H1 (cell line): Measurements from ENCODE around the gene HABP4. TPM values are rescaled to one million over a fixed set of nuclear protein-coding genes. Genes with fewer than 3 reads are reported as not detected.
A peak's percentile ranks its signal among the peaks of the same experiment; 100 is the strongest.

Experiments used
- CTCF ChIA-PET: fragments of 300-600 bp; sonication (Branson Sonifier 250); formaldehyde crosslinking; loops from one replicate; lab custom pipeline; 2021; ENCODE audit not compliant: partially characterized antibody; lab: Charles Lee
- POLR2A ChIA-PET: fragments of 300-600 bp; sonication (Branson Sonifier 250); formaldehyde crosslinking; loops from one replicate; lab custom pipeline; 2021; ENCODE audit warnings: inconsistent platforms; ENCODE audit not compliant: partially characterized antibody; lab: Charles Lee
- DNase-seq, 2 experiments: peaks; one replicate each; pipeline versions ENCODE4 v3.0.0 to v3.0.0-alpha.2; 2010 to 2022; ENCODE audit warnings: low spot score in 2 of 2, low read depth in 1 of 2, mixed read lengths in 1 of 2
- FAIRE-seq: peaks from 2 replicates; lab custom pipeline; 2011; peaks lifted over from hg19 to GRCh38; lab: Jason Lieb, UNC
- H2AFZ ChIP-seq: 2 replicates; pipeline ENCODE4 v1.8.1; 2012; ENCODE audit warnings: low read length, inconsistent platforms
- H2AK5ac ChIP-seq: 2 replicates; pipeline ENCODE4 v1.6.1; 2013; ENCODE audit warnings: low read depth, low read length
- H2BK120ac ChIP-seq: replicated peaks from 2 replicates; pipeline ENCODE3; 2013; ENCODE audit warnings: low read depth, low read length, inconsistent platforms
- H2BK12ac ChIP-seq: 2 replicates; pipeline ENCODE4 v1.6.1; 2013; ENCODE audit warnings: low read depth, low read length
- H2BK15ac ChIP-seq: 2 replicates; pipeline ENCODE4 v1.6.1; 2013; ENCODE audit warnings: low read length
- H2BK20ac ChIP-seq: 2 replicates; pipeline ENCODE4 v1.6.1; 2013; ENCODE audit warnings: low read length
- H2BK5ac ChIP-seq: 2 replicates; pipeline ENCODE4 v1.6.1; 2013; ENCODE audit warnings: low read depth, low read length
- H3K14ac ChIP-seq: 2 replicates; pipeline ENCODE4 v1.6.1; 2013; ENCODE audit warnings: inconsistent platforms; ENCODE audit not compliant: insufficient read length
- H3K18ac ChIP-seq: 2 replicates; pipeline ENCODE4 v1.6.1; 2013; ENCODE audit warnings: low read length; ENCODE audit errors: extremely low read depth
- H3K23ac ChIP-seq: 2 replicates; pipeline ENCODE4 v1.6.1; 2013; ENCODE audit warnings: inconsistent platforms; ENCODE audit not compliant: insufficient read length
- H3K23me2 ChIP-seq: 2 replicates; pipeline ENCODE4 v1.6.1; 2013; ENCODE audit warnings: low read depth, low read length
- H3K27ac ChIP-seq: 2 replicates; pipeline ENCODE4 v1.6.1; 2011; ENCODE audit warnings: low read depth, low read length, inconsistent platforms
- H3K27me3 ChIP-seq, 4 experiments: replicated peaks in 1 of 4; 1 replicate in 1 of 4; 2 replicates in 3 of 4; pipeline versions ENCODE4 v1.6.1 to v1.8.1; 2011 to 2013; ENCODE audit warnings: low read length in 3 of 4, mild to moderate bottlenecking in 3 of 4, inconsistent platforms in 2 of 4, mixed read lengths in 2 of 4, moderate library complexity in 1 of 4; ENCODE audit not compliant: control insufficient read depth in 3 of 4, insufficient read depth in 3 of 4; ENCODE audit errors: extremely low read depth in 1 of 4
- H3K36me3 ChIP-seq, 4 experiments: 2 replicates each; pipeline versions ENCODE4 v1.6.1 to v1.8.1; 2011 to 2013; ENCODE audit warnings: mild to moderate bottlenecking in 4 of 4, low read length in 3 of 4, moderate library complexity in 2 of 4, control low read depth in 1 of 4, inconsistent platforms in 1 of 4; ENCODE audit not compliant: insufficient read depth in 4 of 4, control insufficient read depth in 2 of 4
- H3K4ac ChIP-seq: replicated peaks from 2 replicates; pipeline ENCODE3; 2013; ENCODE audit warnings: low read length, low read depth, mixed read lengths, inconsistent platforms; ENCODE audit not compliant: insufficient read length
- H3K4me1 ChIP-seq, 4 experiments: replicated peaks in 1 of 4; 1 replicate in 1 of 4; 2 replicates in 3 of 4; pipeline versions ENCODE4 v1.6.1 to v1.8.1; 2011 to 2013; ENCODE audit warnings: low read length in 3 of 4, inconsistent platforms in 2 of 4, mixed read lengths in 1 of 4; ENCODE audit not compliant: insufficient read depth in 4 of 4, control insufficient read depth in 3 of 4
- H3K4me2 ChIP-seq, 2 experiments: 2 replicates each; pipeline versions ENCODE4 v1.6.1 to v1.8.1; 2011 to 2013; ENCODE audit warnings: low read depth in 2 of 2, low read length in 2 of 2, control low read depth in 1 of 2, inconsistent platforms in 1 of 2, mild to moderate bottlenecking in 1 of 2; ENCODE audit not compliant: insufficient read depth in 1 of 2
- H3K4me3 ChIP-seq, 4 experiments: fragments of 200-600, 300-600 bp in 1 of 4; sonication (generic), shearing (Covaris generic), sonication (Bioruptor Twin) in 1 of 4; 2 replicates each; pipeline versions ENCODE4 v1.5.1 to v1.8.1; 2011 to 2016; ENCODE audit warnings: low read length in 4 of 4, low read depth in 3 of 4, control low read depth in 2 of 4, inconsistent platforms in 2 of 4, mild to moderate bottlenecking in 2 of 4, mixed read lengths in 1 of 4, moderate library complexity in 1 of 4; ENCODE audit not compliant: insufficient read depth in 2 of 4; ENCODE audit errors: extremely low read depth in 1 of 4
- H3K56ac ChIP-seq: replicated peaks from 2 replicates; pipeline ENCODE3; 2013; ENCODE audit warnings: low read depth, mild to moderate bottlenecking, mixed read lengths, low read length, inconsistent platforms; ENCODE audit not compliant: insufficient read length
- H3K79me1 ChIP-seq: 2 replicates; pipeline ENCODE4 v1.6.1; 2013; ENCODE audit warnings: low read depth, low read length, control low read depth
- H3K79me2 ChIP-seq, 2 experiments: 2 replicates each; pipeline versions ENCODE4 v1.6.1 to v1.8.1; 2012 to 2013; ENCODE audit warnings: low read length in 2 of 2, mild to moderate bottlenecking in 2 of 2, inconsistent platforms in 1 of 2; ENCODE audit not compliant: insufficient read depth in 2 of 2, control insufficient read depth in 1 of 2
- H3K9ac ChIP-seq, 4 experiments: replicated peaks in 1 of 4; 1 replicate in 1 of 4; 2 replicates in 3 of 4; pipeline versions ENCODE4 v1.6.1 to v1.8.1; 2011 to 2013; ENCODE audit warnings: low read depth in 3 of 4, low read length in 3 of 4, control low read depth in 2 of 4, mild to moderate bottlenecking in 2 of 4, moderate library complexity in 2 of 4, inconsistent platforms in 1 of 4; ENCODE audit errors: extremely low read depth in 1 of 4
- H3K9me3 ChIP-seq, 2 experiments: 2 replicates each; pipeline versions ENCODE4 v1.6.1 to v1.8.1; 2012 to 2013; ENCODE audit warnings: mild to moderate bottlenecking in 2 of 2, moderate library complexity in 2 of 2, control low read depth in 1 of 2, inconsistent platforms in 1 of 2, low read depth in 1 of 2, low read length in 1 of 2, mixed read lengths in 1 of 2; ENCODE audit not compliant: insufficient read depth in 2 of 2
- H4K20me1 ChIP-seq, 2 experiments: replicated peaks in 1 of 2; 2 replicates each; pipeline versions ENCODE3 to v1.8.1; 2011 to 2013; ENCODE audit warnings: inconsistent platforms in 2 of 2, low read length in 2 of 2, mild to moderate bottlenecking in 1 of 2; ENCODE audit not compliant: insufficient read depth in 2 of 2, control insufficient read depth in 1 of 2
- H4K5ac ChIP-seq: 2 replicates; pipeline ENCODE4 v1.6.1; 2013; ENCODE audit warnings: low read length, low read depth, mixed read lengths, inconsistent platforms; ENCODE audit not compliant: insufficient read length
- H4K8ac ChIP-seq: 2 replicates; pipeline ENCODE4 v1.8.0; 2013; ENCODE audit warnings: mild to moderate bottlenecking, moderate library complexity, low read length, inconsistent platforms; ENCODE audit not compliant: insufficient read depth; ENCODE audit errors: extremely low read depth
- H4K91ac ChIP-seq: replicated peaks from 2 replicates; pipeline ENCODE3; 2013; ENCODE audit warnings: low read length, mixed read lengths, inconsistent platforms; ENCODE audit not compliant: insufficient read length
- BACH1 ChIP-seq: IDR thresholded peaks from 2 replicates; pipeline ENCODE4 v1.6.1; 2012; ENCODE audit warnings: low read length, improper control_type of control experiment
- KDM5A ChIP-seq: fragments of 200-600 bp; IDR thresholded peaks from 2 replicates; pipeline ENCODE4 v1.7.1; 2012; ENCODE audit warnings: mild to moderate bottlenecking, low read length, inconsistent platforms, mixed read lengths
- SIN3A ChIP-seq, 2 experiments: IDR thresholded peaks in 1 of 2; conservative IDR thresholded peaks in 1 of 2; 2 replicates each; pipeline ENCODE4 v1.6.1; 2011 to 2012; ENCODE audit warnings: low read length in 2 of 2, improper control_type of control experiment in 1 of 2, low read depth in 1 of 2, mild to moderate bottlenecking in 1 of 2
- TBP ChIP-seq: IDR thresholded peaks from 2 replicates; pipeline ENCODE4 v1.6.1; 2011; ENCODE audit warnings: low read depth, low read length, improper control_type of control experiment
- WGBS, 2 experiments: shearing (Covaris generic) in 1 of 2; methylation state at CpG; one replicate each; pipeline versions ENCODE4 v1.1.6 to v1.1.7; 2013 to 2015; ENCODE audit warnings: low lambda C conversion rate in 2 of 2, mixed read lengths in 2 of 2, inconsistent platforms in 1 of 2, low coverage in 1 of 2, missing lambda C conversion rate in 1 of 2; ENCODE audit not compliant: insufficient replicate concordance in 2 of 2, insufficient coverage in 1 of 2, insufficient read length in 1 of 2; ENCODE audit errors: extremely low coverage in 1 of 2, missing lambda C conversion rate in 1 of 2; 5-methylcytosine and 5-hydroxymethylcytosine counted together
- polyA plus RNA-seq, 7 experiments: library from polyadenylated mRNA; depleted of rRNA in 3 of 7; stranded (reverse) in 5 of 7; unstranded in 2 of 7; fragments of >200 nt in 5 of 7; fragments of 200-250 nt in 2 of 7; gene quantifications; 1 replicate in 5 of 7; 2 replicates in 1 of 7; 4 replicates in 1 of 7; pipeline versions ENCODE4 v1.2.1 to v1.2.3, GENCODE V29; 2011 to 2013; ENCODE audit warnings: missing spikeins in 2 of 7, mixed read lengths in 2 of 7
- total RNA-seq: library from RNA; stranded (reverse); fragmentation: NEBNext Ultra II Directional; extraction: Animal tissue kit (Norgen Biotek cat#: 25700); gene quantifications from 2 replicates; pipeline ENCODE4 v1.2.1, GENCODE V29; 2021

Gene HABP4
- total and polyA plus RNA-seq, 2 of the 8 experiments (the other 6 are each of a cell fraction or from before 2014, with no cell fraction given) = 3.3 to 11.2 TPM

GRCh38 chr9:96423985-96424336, 26.0 kb upstream of the HABP4 start:
- Histone ChIP-seq H2BK12ac (no peak overlapping the region), H2AK5ac (no peak overlapping the region), H3K27me3 (no peaks in the 10 kb centered on the region), H2BK15ac (no peak overlapping the region; the same call in 1 of the 2 replicates), H3K56ac (no peak overlapping the region), H3K79me2 (no peaks in the 10 kb centered on the region), H3K23ac (no peak overlapping the region), H4K5ac (no peak overlapping the region), H4K20me1 (no peaks in the 10 kb centered on the region), H3K4me1 (peaks cover 3 to 11% (median 7%) of the 10 kb centered on the region in 4 experiments), H3K9ac (no peak overlapping the region), H3K27ac (no peak overlapping the region), H3K36me3 (no peaks in the 10 kb centered on the region), H2AFZ (peak overlapping the region; percentile 55; the same call in 1 of the 2 replicates), H2BK20ac (no peak overlapping the region), H3K79me1 (no peaks in the 10 kb centered on the region), H3K23me2 (peaks cover 3% of the 10 kb centered on the region; the same call in 1 of the 2 replicates), H3K4me3 (no peak overlapping the region), H3K14ac (no peak overlapping the region), H4K91ac (no peak overlapping the region), H3K18ac (no peak overlapping the region), H2BK120ac (no peak overlapping the region), H3K4ac (no peak overlapping the region), H3K4me2 (no peak overlapping the region), H2BK5ac (no peak overlapping the region), H3K9me3 (no peaks in the 10 kb centered on the region), H4K8ac (no peak overlapping the region)
- POLR2A ChIA-PET = no interaction called here
- no peak for FAIRE-seq
- no peak for DNase-seq
- 94% methylated on average over 6 of the region's 6 CpGs; no CpG with 5 or more reads in 1 of the 2 experiments for WGBS, 2 experiments
- CTCF ChIA-PET = interaction anchor here (0.7 to 2.0 kb wide), 4 partner anchors 11 to 1040 kb away, joined by 3 to 5 read pairs (median 3); no protein-coding TSS in a partner anchor
- TF ChIP-seq BACH1 = no peak
- TF ChIP-seq TBP = no peak
- no peak for TF ChIP-seq KDM5A
- TF ChIP-seq SIN3A (conservative IDR thresholded peaks at IDR 0.05 in 1 of 2, IDR thresholded peaks at IDR 0.05 in 1 of 2; ENCODE audit: low read depth in 1 of 2, low read length in 2 of 2) = no peak
